ENCODE measurements around the gene ILF3. TPM values are rescaled to one million over a fixed set of nuclear protein-coding genes. Genes with fewer than 3 reads are reported as not detected.

ILF3 gene
- total RNA-seq, 4 donors from 2014 or later, result 122 to 232 (median 159) TPM

DNA sequence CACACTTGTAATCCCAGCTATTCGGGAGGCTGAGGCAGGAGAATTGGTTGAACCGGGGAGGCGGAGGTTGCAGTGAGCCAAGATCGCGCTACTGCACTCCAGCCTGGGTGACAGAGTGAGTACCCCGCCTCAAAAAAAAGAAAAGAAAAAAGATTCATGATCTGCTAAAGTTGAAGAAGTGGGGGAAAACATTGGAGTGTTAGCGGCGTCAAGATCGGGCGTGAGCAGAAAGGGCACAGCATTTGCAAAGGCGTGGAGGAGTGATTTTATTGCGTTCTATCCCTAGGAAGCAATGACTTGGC is 62.9 kb downstream of the ILF3 start:
- DNase-seq, result no peak
- Histone ChIP-seq H3K4me1 (peaks cover 30 to 37% of the 10 kb centered on the region in 2 donors), H3K9me3 (no peaks in the 10 kb centered on the region), H3K36me3 (no peaks in the 10 kb centered on the region), H3K27ac (peak overlapping the region in 1 of 3 donors; percentile 50), H3K27me3 (no peaks in the 10 kb centered on the region), H3K4me3 (replicated peaks in 1 of 3) (no peak overlapping the region)
- WGBS, 2 donors, result 28 to 33% methylated on average over 12 of the region's 12 CpGs
- intact Hi-C loops (cut with DNase I), result loop anchor here (5.0 kb wide), 2 partner anchors 50 to 145 kb away; no protein-coding TSS in a partner anchor
- TF ChIP-seq, protein P1, sequence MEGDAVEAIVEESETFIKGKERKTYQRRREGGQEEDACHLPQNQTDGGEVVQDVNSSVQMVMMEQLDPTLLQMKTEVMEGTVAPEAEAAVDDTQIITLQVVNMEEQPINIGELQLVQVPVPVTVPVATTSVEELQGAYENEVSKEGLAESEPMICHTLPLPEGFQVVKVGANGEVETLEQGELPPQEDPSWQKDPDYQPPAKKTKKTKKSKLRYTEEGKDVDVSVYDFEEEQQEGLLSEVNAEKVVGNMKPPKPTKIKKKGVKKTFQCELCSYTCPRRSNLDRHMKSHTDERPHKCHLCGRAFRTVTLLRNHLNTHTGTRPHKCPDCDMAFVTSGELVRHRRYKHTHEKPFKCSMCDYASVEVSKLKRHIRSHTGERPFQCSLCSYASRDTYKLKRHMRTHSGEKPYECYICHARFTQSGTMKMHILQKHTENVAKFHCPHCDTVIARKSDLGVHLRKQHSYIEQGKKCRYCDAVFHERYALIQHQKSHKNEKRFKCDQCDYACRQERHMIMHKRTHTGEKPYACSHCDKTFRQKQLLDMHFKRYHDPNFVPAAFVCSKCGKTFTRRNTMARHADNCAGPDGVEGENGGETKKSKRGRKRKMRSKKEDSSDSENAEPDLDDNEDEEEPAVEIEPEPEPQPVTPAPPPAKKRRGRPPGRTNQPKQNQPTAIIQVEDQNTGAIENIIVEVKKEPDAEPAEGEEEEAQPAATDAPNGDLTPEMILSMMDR (IDR thresholded peaks at IDR 0.05), result no peak
- no peak for TF ChIP-seq POLR2A (IDR thresholded peaks at IDR 0.05)

DNA sequence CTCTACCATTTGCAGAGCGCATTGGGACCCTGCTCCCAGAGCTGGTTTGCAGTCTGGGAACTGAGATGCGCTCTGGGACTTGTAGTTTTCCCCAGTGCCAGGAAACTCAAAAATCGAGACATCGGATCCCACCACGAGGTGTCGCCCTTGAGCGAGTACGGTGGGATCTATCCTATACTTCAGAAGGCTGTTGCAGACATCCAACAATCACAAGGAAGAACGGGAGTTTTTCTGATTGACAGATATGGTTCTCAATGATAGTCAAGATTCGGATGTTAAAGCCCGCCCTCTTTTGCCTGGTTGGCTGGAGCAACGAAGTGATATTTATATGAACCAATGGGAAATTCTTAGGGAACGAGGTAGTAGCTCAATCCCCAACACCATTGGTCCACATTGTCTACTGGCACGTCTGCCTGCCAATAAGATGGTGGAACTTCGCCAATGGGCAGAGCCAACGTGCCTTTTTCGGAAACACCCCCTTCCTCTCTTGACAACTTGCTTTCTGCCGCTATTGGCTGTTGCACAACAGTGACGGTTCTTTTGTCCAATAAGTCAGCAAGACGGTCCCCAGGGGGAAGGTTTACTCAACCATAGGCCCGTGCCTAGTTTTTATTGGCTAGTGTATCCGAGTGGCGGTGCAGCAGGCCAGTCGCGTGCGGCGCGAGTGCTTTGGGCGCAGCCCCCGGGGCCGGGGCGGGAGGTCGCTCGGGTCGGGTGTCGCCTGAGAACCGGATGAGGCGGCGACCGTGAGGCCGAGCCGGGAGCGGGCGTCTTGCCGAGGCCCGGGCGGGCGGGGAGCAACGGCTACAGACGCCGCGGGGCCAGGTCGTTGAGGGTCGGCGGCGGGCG is 63.4 kb downstream of the ILF3 start, which contains the start of gene DNM2:
Gene DNM2 (plus strand): TSS at position 724 of the 849 bp plus-strand sequence. CDS start 164 bp downstream, outside the sequence.
- Histone ChIP-seq H3K27ac (peak within 1 kb of the TSS; percentile 78 to 87 (median 79)), H3K36me3 (no peaks in the 10 kb centered on the region), H3K9me3 (no peaks in the 10 kb centered on the region), H3K4me1 (peaks cover 30 to 31% of the 10 kb centered on the region in 2 donors), H3K27me3 (no peaks in the 10 kb centered on the region), H3K4me3 (replicated peaks in 1 of 3) (peak within 1 kb of the TSS; percentile 88 to 99 (median 95))
- peak; percentile 98 for DNase-seq
- intact Hi-C loops (cut with DNase I), result loop anchor here (5.0 kb wide), 2 partner anchors 50 to 145 kb away; no protein-coding TSS in a partner anchor
- TF ChIP-seq, protein P1 (IDR thresholded peaks at IDR 0.05), result peak; percentile 44 to 95 (median 88)
- TF ChIP-seq POLR2A (IDR thresholded peaks at IDR 0.05), result peak in 1 of 2 donors; percentile 84
- WGBS, 2 donors, result 1% methylated on average over 19 to 23 of the region's 57 CpGs

DNA sequence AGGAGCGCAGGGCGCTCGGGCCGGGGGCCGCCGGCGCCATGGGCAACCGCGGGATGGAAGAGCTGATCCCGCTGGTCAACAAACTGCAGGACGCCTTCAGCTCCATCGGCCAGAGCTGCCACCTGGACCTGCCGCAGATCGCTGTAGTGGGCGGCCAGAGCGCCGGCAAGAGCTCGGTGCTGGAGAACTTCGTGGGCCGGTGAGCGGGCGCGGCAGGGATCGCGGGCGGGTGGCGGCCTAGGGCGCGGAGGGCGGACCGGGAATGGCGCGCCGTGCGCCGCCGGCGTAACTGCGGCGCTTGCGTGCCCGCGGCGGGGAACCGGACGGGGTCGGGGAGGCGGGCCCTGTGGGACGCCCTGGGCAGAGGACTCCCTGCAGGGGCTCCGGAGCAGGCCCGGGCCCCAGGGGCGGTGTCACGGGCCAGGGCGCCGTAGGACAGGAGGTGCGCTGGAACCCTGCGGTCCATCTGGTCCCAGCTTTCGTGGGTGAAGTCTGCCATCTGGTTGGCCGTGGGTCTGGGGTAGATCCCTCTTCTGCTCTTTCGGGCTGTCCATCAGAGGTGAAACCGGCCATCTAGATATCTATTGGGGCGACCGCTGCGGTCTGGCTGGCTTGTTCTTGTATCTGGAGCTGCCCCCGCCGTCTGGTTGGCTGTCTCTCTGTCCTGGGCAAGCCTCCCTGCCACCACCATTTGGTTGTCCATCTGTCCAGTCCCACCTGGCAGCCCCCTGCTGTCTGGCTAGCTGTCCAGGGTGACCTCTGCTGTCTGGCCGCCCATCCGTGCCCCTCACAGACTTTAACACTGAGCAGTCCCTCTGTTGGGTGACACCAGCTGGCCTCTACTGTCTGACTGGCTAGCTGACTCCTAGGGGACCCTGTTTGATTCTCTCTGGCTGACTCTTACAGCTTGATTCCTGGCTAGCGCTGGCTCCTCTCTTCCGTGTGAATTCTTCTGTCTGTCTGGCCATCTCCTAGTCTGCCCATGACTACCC is 64.4 kb downstream of the ILF3 start:
- no peak for TF ChIP-seq POLR2A (IDR thresholded peaks at IDR 0.05)
- TF ChIP-seq, protein P1 (IDR thresholded peaks at IDR 0.05), result no peak
- H3K27me3 ChIP-seq, result no peaks in the 10 kb centered on the region
- DNase-seq, result peak; percentile 50
- no peaks in the 10 kb centered on the region for H3K9me3 ChIP-seq
- intact Hi-C loops (cut with DNase I), result loop anchor here (5.0 kb wide), 2 partner anchors 49 to 144 kb away; no protein-coding TSS in a partner anchor
- H3K4me3 ChIP-seq (replicated peaks in 1 of 3), result peak overlapping the region; percentile 88 to 99 (median 95)
- H3K4me1 ChIP-seq, result peaks cover 23% of the 10 kb centered on the region in 2 donors
- H3K27ac ChIP-seq, result peak overlapping the region; percentile 78 to 87 (median 79)
- no peaks in the 10 kb centered on the region for H3K36me3 ChIP-seq
- WGBS, 2 donors, result 0 to 2% methylated on average over 12 to 17 of the region's 70 CpGs

DNA sequence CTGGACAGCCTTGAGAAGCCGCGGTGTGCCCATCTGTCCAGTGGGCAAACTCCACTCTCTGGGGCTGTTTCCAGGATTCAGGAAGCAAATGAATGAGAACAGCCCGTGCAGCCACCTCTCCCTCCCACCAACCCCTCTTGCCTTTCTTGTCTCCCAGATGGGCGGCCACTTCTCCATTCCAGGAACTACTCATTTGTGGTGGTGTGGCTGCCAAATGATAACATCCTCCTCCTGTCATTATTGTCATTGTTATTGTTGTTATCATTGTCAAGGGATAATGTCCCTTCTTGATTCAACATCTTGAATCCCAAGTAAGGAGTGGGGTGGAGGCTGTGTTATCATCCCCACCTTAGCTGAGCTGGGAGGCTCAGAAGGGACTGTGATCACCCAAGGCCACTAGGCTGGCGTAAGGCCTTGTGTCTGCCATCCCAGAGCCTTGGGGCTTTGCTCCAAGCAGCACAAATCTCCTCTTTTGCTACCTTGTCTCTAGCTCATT is 65.4 kb downstream of the ILF3 start:
- intact Hi-C loops (cut with DNase I), result loop anchor here (5.0 kb wide), 2 partner anchors 48 to 143 kb away; no protein-coding TSS in a partner anchor
- H3K27ac ChIP-seq, result peak overlapping the region in 2 of 3 donors; percentile 78 to 87

More for the DNA sequence above, 65.4 kb downstream of the ILF3 start:
- WGBS, 2 donors, result 37 to 61% methylated on average over 3 to 5 of the region's 5 CpGs
- no peak for DNase-seq
- H3K4me3 ChIP-seq (replicated peaks in 1 of 3), result peak overlapping the region in 1 of 3 donors; percentile 99
- TF ChIP-seq POLR2A (IDR thresholded peaks at IDR 0.05), result no peak
- TF ChIP-seq, protein P1 (IDR thresholded peaks at IDR 0.05), result no peak
- H3K9me3 ChIP-seq, result no peaks in the 10 kb centered on the region
- H3K27me3 ChIP-seq, result no peaks in the 10 kb centered on the region
- H3K36me3 ChIP-seq, result no peaks in the 10 kb centered on the region
- peaks cover 23 to 27% of the 10 kb centered on the region in 2 donors for H3K4me1 ChIP-seq

Data from thyroid gland (tissue), 4 donors.